ENCODE measurements around the gene FBXL13.

FBXL13 gene

GRCh38 chr7:102993718-102994029, 80.9 kb downstream of the FBXL13 start:
- H3K4me3 ChIP-seq (replicated peaks; ENCODE audit: insufficient read depth, low read length), result no peak overlapping the region
- peak overlapping the region; percentile 27 for H3K27ac ChIP-seq (replicated peaks)
- no peak for DNase-seq (ENCODE audit: low read depth in 1 of 2, low spot score in 1 of 2)
- TF ChIP-seq SPI1 (IDR thresholded peaks at IDR 0.05; ENCODE audit: borderline replicate concordance, low read depth), result no peak
- no peak for TF ChIP-seq POLR2AphosphoS5 (IDR thresholded peaks at IDR 0.05; ENCODE audit: low read depth)
- TF ChIP-seq REST (IDR thresholded peaks at IDR 0.05; ENCODE audit: insufficient replicate concordance, low read depth), result no peak
- TF ChIP-seq GABPA (IDR thresholded peaks at IDR 0.05; ENCODE audit: low read depth), result no peak
- no peak for TF ChIP-seq CTCF (IDR thresholded peaks at IDR 0.05; ENCODE audit: insufficient read depth, low read length)
- H3K27me3 ChIP-seq (ENCODE audit: insufficient read depth, poor library complexity, severe bottlenecking), result no peaks in the 10 kb centered on the region

- H3K27ac ChIP-seq (replicated peaks), result peak overlapping the region; percentile 27
- peak in 1 of 2 experiments; percentile 41 for DNase-seq (ENCODE audit: low read depth in 1 of 2, low spot score in 1 of 2)
- no peak for TF ChIP-seq SPI1 (IDR thresholded peaks at IDR 0.05; ENCODE audit: borderline replicate concordance, low read depth)
- no peak for TF ChIP-seq CTCF (IDR thresholded peaks at IDR 0.05; ENCODE audit: insufficient read depth, low read length)
- TF ChIP-seq GABPA (IDR thresholded peaks at IDR 0.05; ENCODE audit: low read depth), result no peak
Observed at GRCh38 chr7:102992938-102993717, 81.5 kb downstream of the FBXL13 start.

GRCh38 chr7:102992509-102992937, 82.1 kb downstream of the FBXL13 start:
- no peaks in the 10 kb centered on the region for H3K27me3 ChIP-seq (ENCODE audit: insufficient read depth, poor library complexity, severe bottlenecking)
- no peak for DNase-seq (ENCODE audit: low read depth in 1 of 2, low spot score in 1 of 2)
- H3K4me3 ChIP-seq (replicated peaks; ENCODE audit: insufficient read depth, low read length), result no peak overlapping the region
- no peak for TF ChIP-seq SPI1 (IDR thresholded peaks at IDR 0.05; ENCODE audit: borderline replicate concordance, low read depth)
- no peak for TF ChIP-seq CTCF (IDR thresholded peaks at IDR 0.05; ENCODE audit: insufficient read depth, low read length)
- TF ChIP-seq REST (IDR thresholded peaks at IDR 0.05; ENCODE audit: insufficient replicate concordance, low read depth), result no peak
- TF ChIP-seq GABPA (IDR thresholded peaks at IDR 0.05; ENCODE audit: low read depth), result no peak
- no peak for TF ChIP-seq POLR2AphosphoS5 (IDR thresholded peaks at IDR 0.05; ENCODE audit: low read depth)
- peak overlapping the region; percentile 60 for H3K27ac ChIP-seq (replicated peaks)

More at GRCh38 chr7:102992938-102993717, 81.5 kb downstream of the FBXL13 start:
- H3K27me3 ChIP-seq (ENCODE audit: insufficient read depth, poor library complexity, severe bottlenecking), result no peaks in the 10 kb centered on the region
- no peak overlapping the region for H3K4me3 ChIP-seq (replicated peaks; ENCODE audit: insufficient read depth, low read length)
